OCI-M1 (cell line): ENCODE data around the gene HSD17B8.
"Not testable (repeated sequence)": the region's sequence is repeated elsewhere in the genome, so short reads cannot be mapped to it uniquely, and the experiment has no call there.

Experiments used
- DNase-seq: peaks from one replicate; lab custom pipeline; 2025; lab: John Stamatoyannopoulos, UW

The HSD17B8 gene

GRCh38 chr6:33206027-33206863 lies 1.8 kb downstream of the HSD17B8 start:
- no peak for DNase-seq

GRCh38 chr6:33206864-33207551 lies 2.6 kb downstream of the HSD17B8 start:
- DNase-seq = no peak

- DNase-seq = peak; percentile 61
Observed at GRCh38 chr6:33207552-33208090, 3.2 kb downstream of the HSD17B8 start.

DNA sequence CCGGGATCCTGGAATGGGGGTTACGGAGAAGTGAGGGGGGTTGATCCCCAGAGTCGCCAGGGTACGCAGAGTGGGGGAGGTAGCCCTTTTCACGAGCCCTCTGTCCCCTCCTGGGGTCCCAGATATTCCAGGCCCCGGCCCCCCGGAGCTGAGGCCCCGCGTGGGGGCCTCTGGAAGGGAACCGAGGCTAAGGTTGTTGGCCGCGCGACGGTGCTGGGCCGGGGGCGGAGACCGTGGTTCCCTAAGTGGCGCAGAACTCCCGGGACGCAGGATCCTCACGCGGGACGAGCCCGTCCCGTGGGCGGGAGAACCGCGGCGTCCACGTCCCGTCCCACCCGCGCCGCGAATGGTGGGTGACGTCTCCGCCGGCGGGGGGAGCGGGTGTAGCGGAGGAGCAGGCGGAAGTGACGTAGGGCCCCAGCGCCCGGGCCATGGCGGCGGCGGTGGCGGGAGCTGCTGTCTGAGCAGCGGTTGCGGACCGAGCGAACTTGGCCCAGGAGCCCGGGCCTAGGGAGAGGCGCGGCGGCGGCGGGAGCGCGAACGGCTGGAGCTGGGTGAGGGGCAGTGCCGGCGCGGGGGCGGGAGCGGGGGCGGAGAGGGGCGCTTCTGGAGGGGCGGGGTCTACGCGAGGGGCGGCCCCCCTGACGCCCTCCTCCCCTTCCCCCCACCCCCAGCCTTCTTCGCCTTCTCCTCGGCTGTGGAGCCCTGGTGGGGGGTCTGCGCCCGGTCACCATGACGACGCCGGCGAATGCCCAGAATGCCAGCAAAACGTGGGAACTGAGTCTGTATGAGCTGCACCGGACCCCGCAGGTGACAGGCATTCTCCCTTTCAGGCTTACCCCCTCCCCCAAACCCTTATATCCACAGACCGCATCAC lies 3.9 kb downstream of the HSD17B8 start, which contains the start of gene RING1:
Gene RING1 (plus strand): TSS at position 410 of the 877 bp plus-strand sequence. CDS start 323 bp downstream, at position 733.
- peak; percentile 87 for DNase-seq

DNA sequence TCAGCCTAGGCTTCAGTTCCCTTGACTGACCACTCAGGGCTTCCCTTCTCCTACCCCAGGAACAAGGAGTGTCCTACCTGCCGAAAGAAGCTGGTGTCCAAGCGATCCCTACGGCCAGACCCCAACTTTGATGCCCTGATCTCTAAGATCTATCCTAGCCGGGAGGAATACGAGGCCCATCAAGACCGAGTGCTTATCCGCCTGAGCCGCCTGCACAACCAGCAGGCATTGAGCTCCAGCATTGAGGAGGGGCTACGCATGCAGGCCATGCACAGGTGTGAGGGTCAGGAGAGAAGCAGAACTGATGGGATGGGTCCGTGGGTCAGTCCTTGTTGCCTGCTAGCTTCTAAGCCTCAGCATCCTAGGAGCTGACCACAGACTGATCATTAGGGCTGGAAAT lies 5.4 kb downstream of the HSD17B8 start:
- no peak for DNase-seq

DNA sequence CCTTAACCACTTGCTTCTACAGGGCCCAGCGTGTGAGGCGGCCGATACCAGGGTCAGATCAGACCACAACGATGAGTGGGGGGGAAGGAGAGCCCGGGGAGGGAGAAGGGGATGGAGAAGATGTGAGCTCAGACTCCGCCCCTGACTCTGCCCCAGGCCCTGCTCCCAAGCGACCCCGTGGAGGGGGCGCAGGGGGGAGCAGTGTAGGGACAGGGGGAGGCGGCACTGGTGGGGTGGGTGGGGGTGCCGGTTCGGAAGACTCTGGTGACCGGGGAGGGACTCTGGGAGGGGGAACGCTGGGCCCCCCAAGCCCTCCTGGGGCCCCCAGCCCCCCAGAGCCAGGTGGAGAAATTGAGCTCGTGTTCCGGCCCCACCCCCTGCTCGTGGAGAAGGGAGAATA lies 6.7 kb downstream of the HSD17B8 start:
- DNase-seq = no peak

DNA sequence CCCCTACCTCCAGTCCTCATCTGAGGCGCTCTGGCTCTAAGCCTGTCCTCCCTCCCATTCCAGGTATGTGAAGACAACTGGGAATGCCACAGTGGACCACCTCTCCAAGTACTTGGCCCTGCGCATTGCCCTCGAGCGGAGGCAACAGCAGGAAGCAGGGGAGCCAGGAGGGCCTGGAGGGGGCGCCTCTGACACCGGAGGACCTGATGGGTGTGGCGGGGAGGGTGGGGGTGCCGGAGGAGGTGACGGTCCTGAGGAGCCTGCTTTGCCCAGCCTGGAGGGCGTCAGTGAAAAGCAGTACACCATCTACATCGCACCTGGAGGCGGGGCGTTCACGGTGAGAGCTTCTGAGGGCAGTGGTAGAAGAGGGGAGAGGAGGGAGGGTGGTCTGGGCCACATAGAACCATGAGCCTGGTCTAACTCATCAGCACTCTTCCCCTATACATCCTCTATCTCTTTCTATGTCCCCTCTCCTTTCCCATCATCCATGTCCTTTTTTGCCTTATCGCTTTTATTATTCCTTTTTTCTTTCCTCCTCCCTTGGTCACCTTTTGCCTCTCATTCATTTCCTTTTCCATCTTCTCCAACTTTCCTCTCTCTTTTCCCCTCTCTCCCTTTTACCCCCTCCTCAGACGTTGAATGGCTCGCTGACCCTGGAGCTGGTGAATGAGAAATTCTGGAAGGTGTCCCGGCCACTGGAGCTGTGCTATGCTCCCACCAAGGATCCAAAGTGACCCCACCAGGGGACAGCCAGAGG lies 7.4 kb downstream of the HSD17B8 start:
- DNase-seq = no peak

DNA sequence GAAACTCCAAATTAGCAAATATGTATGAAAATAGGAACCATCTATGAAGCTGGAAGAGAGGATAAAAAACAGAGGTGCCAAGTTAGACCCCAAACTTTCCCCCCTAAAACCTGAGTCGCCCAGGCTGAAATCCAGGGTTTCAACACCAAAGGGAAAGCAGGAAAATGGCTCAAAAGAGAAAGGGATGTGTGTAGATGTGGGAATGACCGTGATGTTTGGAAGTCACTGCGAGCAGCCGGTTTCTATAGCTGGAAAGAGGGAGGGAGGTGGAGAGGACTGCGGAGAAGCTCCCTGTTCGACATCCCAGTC lies 8.4 kb downstream of the HSD17B8 start:
- DNase-seq = no peak

GRCh38 chr6:33213166-33213988 lies 8.9 kb downstream of the HSD17B8 start:
- peak; percentile 55 for DNase-seq

- no peak for DNase-seq
Observed at GRCh38 chr6:33213989-33214335, 9.5 kb downstream of the HSD17B8 start.

- no peak for DNase-seq
Observed at GRCh38 chr6:33215271-33216116, 11.0 kb downstream of the HSD17B8 start.

DNA sequence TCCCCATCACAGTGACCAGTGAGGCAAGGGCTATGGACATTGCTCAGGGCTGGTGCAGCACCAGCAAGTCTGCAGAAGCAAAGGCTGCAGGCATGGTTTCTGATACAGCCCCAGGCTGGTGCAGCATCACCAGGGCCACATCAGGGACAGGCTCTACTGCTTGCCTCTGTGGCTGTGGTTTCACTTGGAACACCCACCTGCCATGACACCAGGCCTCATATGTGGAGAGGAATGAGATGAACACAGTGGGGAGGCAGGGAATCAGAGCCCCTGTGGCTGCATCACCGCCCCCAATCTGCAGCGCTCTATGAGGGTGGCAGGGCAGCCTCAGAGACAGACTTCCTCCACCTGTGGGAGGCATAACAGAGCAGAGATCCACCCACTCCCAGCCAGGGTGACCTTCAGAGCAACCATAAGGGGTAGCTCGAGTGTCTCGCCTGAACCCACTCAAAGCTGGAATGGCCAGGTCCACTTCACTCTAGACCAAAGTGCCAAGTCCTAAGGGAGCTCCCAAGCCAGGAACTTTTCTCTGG lies 11.7 kb downstream of the HSD17B8 start:
- no peak for DNase-seq

- no peak for DNase-seq
Observed at GRCh38 chr6:33217246-33217645, 12.8 kb downstream of the HSD17B8 start.

- DNase-seq = no peak
Observed at GRCh38 chr6:33217681-33218080, 13.2 kb downstream of the HSD17B8 start.

DNA sequence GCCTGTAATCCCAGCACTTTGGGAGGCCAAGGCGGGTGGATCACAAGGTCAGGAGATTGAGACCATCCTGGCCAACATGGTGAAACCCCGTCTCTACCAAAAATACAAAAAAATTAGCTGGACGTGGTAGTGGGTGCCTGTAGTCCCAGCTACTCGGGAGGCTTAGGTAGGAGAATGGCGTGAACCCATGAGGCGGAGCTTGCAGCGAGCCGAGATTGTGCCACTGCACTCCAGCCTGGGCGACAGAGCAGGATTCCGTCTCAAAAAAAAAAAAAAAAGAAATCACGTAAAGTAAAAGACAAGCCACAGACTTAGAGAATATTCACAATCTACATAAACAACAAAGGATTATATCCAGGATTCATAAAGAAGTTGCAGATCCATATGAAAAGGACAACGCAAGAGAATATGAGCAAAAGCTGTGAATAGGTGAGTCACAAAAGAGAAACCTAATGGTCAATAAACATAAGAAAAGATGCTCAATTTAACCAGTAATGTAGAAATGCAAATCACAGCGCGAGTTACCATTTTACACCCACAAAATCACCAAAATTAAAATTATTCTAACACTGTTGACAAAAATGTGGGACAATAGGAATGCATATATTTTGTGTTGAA lies 22.2 kb downstream of the HSD17B8 start:
- DNase-seq = not testable (repeated sequence)

DNA sequence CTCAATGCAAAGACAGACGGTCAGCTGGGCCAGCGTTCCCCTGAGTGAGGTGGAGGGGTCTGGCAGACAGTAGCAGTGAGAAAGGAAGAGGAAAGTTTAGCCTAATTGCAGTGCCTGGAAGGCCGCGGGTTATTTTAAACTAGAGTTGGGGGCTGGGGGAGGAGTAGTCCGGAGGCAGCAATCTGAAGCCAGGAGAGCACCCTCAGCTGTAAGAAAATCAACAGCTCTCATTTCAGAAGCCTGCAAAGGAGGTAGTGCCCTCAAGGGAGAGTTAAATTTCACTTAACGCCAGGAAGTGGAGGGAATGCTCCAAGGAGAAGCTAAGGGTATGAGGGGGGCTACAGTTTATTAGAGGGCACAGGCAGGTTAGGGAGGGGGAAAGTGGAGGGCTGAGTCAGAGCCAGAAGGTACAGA lies 30.8 kb downstream of the HSD17B8 start:
- DNase-seq = no peak

DNA sequence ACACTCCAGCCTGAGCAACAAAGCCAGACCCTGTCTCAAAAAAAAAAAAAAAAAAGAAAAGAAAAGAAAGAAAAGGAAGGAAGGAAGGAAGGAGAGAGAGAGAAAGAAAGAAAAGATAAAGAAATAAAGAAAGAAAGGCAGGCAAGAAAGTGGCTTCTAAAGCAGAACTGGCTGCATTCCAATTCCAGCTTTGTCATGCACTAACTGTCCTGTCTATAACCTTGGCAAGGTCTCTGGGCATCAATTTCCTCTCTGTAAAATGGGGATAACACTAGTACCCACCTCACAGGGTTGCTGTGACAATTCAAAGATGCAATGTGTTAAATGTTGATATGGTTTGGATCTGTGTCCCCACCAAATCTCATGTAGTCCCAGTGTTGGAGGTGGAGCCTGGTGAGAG lies 31.9 kb downstream of the HSD17B8 start:
- DNase-seq = no peak

- no peak for DNase-seq
Observed at GRCh38 chr6:33236852-33237251, 32.4 kb downstream of the HSD17B8 start.

DNA sequence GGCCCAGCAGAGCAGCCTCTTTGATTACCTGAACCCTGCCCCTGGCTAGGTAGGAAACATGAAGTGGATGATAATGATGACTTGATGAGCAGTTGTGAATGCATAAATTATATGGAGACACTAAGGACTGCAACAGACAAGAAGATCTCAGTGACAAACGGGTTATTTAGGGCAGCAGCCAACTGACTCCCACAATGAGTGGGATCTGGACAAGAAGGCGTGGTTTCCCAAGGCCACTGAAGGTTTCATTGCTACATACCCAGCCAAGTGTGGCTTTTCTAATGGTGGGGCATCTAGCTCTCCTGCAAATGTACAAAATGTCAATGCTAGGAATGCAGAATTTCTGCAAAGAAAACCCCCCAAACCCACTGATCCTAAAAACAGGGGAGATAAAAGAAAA lies 33.3 kb downstream of the HSD17B8 start:
- no peak for DNase-seq
